Stimulated activated naive CD8-positive, alpha-beta T cell treated with anti-CD3 and anti-CD28 coated beads, Interleukin-15, Interleukin-2, amounts not matched to agents 100 U/mL and 50 U/mL, for 24 hours (primary cell): Measurements from ENCODE around the gene TUBD1.
"Not testable (repeated sequence)": the region's sequence is repeated elsewhere in the genome, so short reads cannot be mapped to it uniquely, and the experiment has no call there.

ENCODE experiments used
- ATAC-seq: fragments of 150-1000 bp; cut with Tn5 transposase; one replicate; pipeline ENCODE4 v1.10.0; 2021
- DNase-seq: peaks from one replicate; pipeline ENCODE4 v3.0.0; 2021

The TUBD1 gene

DNA sequence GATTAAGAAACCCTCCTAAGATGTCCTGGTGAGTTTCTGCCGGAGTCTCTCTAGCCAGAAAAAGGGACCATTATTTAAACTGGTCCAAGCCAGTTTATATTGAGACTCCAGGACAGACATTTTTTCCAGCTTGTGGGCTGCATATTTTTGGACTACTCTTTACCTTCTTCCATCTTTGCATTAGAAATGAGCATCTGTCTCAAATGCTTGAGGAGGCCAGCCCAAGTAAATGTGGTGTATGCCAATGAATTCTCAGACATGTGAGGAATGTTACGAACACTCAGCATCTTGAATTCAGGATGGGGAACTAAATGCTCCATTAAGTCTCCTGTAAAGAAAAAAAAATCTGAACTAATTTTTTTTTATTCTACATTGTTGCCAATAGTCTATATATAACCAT is 18.4 kb downstream of the TUBD1 start:
- ATAC-seq: no peak
- DNase-seq: no peak

DNA sequence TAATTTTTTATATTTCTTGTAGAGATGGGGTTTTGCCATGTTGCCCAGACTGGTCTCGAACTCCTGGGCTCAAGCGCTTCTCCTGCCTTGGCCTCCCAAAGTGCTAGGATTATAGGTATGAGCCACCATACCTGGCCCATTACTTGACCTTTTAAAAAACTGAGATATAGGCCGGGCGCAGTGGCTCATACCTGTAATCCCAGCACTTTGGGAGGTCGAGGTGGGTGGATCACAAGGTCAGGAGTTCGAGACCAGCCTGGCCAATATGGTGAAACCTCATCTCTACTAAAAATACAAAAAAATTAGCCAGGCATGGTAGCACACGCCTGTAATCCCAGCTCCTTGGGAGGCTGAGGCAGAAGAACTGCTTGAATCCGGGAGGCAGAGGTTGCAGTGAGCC is 19.3 kb downstream of the TUBD1 start:
- DNase-seq, ATAC-seq: not testable (repeated sequence)

DNA sequence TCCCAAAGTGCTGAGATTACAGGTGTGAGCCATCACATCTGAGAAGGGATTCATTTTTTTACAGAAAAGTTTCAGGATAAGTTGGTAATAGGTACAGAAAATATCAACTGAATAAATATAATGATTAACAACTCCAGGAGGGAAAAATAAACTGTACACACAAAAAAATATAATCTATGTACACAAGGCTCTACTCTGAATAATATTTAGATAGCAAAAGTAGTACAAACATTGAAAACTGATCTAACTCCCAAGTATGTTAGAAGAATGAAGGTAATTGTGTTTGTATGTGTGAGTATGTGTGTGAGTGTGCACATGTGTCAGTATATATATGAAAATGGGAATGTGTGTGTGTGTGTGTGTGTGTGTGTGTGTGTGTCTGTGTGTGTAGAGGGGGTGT is 20.4 kb downstream of the TUBD1 start:
- DNase-seq: no peak

DNA sequence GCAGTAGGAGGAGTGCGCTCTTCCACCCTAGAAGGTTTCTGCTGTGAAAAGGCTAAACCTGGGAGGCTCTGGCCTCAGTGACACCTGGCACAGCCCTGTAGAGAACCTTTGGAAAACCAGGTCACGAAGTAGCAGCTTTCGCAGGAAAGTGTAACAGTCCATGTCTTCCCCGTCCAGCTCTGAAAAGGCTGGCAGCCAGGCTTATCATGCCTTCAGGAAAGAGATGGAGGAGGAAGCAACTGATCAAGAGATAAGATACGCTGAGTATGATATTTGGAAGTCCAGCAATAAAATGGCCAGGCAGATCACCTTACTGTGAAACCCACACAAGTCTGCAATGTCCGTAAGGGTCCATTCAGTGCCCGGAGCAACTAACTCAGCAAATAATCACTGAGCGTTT is 22.3 kb downstream of the TUBD1 start:
- DNase-seq (no peak), ATAC-seq (no peak)

More for the DNA sequence above, 20.4 kb downstream of the TUBD1 start:
- ATAC-seq: no peak

DNA sequence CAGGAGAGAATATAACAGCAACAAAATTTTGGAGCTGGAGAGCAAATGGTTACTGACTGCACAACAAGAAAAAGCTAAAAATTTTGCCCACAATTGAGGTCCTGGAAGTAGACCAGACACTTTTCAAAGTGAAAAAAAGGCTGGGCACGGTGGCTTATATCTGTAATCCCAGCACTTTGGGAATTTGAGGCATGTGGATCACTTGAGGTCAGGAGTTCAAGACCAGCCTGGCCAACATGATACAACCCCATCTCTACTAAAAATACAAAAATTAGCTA is 22.9 kb downstream of the TUBD1 start:
- no peak for DNase-seq
- ATAC-seq: no peak

DNA sequence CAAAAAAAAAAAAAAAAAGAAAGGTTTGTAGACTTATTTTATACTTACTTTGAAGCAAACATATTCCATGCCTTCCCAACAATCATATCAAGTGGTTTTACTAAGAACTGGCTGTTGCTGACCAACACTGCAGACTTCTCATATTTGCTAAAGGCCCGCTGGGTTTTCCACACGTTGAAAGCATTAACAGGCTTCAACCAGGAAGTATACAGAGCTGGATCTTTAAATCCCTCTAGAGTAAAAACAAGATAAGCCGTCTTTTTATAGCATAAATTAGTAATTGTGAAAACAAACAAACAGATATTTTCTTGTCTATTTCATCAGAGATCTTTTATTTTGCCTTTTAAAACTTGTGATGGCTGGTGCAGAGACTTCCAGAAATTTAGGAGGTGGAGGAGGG is 29.1 kb downstream of the TUBD1 start:
- DNase-seq: no peak
- no peak for ATAC-seq

DNA sequence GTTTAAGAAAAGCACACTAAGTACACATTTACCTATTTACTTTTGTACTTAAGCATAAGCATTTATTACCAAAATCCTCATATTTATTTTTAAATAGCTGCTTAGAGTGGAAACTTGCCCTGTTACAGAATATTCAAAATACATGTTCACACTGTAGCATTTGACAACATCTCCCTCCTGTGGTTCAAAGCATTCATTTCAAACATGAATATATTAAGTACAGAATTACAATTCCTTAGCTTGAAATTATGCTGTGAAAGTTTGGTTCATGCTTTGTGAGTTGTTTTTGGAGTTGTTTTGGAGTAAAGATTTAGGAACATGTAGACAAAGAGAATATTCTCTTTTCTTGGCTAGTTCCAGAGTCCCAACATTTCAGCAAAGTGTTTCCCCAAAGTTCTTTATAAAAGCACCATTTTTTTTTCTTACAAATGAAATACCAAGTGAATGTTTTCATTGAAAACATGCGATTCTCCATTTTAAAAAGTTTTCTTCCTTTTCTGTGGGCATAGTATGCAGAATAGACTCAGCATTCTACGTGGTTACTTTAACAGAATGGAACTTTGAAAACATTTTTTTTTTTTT is 33.2 kb downstream of the TUBD1 start:
- DNase-seq: no peak
- no peak for ATAC-seq

DNA sequence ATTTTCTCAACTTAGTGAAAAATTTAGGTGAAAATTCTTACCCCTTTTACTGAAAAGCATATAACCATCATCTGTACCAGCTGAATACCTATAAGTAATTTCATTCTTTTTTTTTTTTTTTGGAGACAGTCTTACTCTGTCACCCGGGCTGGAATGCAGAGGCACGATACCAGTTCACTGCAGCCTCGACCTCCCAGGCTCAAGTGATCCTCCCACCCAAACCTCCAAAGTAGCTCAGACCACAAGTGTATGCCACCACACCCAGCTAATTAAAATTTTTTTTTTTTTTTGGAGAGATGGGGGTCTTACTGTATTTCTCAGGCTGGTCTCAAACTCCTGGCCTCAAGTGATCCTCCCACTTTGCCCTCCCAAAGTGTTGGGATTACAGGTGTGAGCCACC is 33.8 kb downstream of the TUBD1 start:
- no peak for DNase-seq
- no peak for ATAC-seq

DNA sequence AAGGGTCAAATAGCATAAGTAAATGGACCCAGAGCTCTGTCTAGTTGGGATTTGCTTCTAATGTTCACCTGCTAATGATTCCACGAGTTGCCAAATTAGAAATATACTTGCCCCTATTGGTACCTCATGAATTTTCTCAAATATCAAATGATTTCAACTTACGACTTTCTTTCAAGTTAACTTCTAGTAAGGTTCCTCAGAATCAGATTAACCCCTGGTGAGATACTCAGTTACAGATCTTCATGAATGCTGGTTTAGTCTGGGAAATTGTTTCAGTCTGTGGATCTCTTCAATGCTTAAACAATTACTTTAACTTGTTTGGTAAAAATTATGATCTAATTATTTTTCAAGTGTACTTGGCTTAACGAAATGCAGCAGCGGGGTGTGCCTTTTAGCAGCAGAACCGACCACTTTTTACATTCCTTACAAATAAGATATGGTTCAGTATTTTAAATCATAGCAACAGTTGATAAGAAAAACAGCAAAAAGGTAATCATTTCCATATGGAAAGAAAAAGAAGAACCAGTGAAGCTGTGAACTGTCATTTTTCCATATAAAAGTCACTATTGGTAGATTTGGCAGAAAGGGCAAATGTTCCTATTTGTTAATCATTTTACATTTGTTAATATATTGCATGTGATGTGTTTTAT is 34.5 kb downstream of the TUBD1 start:
- ATAC-seq (no peak), DNase-seq (no peak)

DNA sequence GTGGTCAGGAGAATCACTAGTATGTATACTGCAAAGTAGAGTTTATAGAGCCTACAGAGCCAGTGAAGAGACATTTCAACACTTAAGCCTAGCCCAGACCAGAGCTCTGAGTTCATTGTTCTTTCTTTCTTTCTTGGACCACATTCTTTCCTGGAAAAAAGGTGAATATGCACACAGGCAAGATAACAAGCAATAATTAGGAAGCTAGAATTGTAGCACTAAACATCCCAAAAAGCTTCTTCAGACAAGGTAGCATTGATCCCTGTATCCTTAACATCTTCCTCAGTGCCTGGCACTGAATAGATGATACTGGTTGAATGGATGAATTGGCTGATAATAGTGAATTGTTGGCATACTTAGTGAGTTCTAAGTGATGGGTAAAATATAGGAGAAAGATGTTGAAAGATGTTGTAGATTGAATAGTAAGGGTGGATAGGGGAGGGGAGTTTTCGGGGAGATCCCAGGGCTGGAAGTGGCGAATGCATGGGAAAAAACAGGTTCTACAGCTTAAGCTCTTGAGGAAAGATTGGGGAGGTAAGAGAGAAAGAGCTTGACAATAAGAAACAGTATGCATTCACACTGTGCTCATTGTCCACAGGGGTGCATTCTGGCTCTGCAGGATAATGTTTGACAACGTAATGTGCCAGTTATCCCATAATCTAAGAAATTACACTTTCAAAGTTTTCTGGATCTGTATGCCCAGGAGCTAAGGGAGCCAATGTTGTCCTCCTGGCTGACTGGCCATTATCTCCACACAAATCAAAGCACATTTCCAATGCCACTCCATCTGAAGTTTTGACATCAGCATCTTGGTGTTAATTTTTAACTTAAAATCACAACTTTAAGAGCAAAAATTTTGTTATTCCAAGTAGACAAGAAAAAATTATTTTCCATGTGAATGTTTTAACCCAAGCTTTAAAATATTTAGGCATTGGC is 35.6 kb downstream of the TUBD1 start:
- no peak for ATAC-seq

DNA sequence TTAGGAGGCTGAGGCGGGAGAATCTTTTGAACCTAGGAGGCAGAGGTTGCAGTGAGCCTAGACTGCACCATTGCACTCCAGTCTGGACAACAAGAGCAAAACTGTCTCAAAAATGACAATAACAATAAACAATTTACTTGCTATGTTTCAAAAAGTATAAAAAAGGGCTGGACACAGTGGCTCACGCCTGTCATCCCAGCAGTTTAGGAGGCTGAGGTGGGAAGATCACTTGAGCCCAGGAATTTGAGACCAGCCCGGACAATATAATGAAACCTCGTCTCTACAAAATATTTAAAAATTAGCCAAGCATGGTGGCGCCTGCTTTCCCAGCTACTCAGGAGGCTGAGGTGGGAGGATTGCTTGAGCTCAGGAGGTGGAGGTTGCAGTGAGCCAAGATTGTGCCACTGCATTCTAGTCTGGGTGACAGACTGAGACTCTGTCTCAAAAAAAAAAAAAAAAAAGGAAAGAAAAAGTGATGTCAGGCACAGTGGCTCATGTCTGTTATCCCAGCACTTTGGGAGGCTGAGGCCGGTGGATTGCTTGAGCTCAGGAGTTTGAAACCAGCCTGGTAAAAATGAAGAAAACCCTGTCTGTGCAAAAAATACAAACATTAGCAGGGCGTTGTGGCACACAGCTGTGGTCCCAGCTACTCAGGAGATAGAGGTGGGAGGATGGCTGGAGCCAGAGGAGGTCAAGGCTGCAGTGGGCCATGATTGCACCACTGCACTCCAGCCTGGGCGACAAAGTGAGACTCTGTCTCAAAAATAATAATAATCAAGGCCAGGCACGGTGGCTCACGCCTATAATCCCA is 38.6 kb downstream of the TUBD1 start:
- ATAC-seq, DNase-seq: not testable (repeated sequence)

More for the DNA sequence above, 35.6 kb downstream of the TUBD1 start:
- DNase-seq: no peak

DNA sequence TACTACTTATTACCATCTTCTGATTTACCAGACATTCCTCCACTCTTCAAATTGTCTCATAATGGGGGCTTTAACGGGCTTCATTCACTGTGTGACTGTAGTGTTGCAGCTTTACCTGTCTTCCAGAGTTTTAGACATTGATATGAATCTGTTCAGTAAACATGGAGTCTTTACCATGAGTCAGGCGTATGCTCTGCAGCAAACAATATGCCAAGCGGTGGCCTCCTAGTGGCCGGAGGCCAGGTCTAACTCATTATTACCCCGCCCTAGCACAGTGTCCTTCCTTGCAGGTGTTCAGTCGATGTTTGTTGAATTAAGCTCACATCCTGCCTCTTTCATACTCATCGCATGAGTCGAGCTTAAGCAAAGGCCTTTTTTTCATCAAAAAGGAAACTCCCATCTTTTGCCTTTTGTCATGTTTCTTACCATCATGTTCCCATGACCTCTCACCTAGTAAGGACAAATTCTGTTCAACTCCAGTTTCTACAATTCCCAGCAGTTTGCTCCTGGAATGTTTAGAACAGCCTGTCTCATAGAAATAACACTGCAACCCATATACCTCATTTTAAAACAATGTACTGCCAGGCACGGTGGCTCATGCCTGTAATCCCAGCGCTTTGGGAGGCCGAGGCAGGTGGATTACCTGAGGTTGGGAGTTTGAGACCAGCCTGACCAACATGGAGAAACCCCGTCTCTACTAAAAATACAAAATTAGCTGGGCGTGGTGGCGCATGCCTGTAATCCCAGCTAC is 39.4 kb downstream of the TUBD1 start:
- ATAC-seq (peak; percentile 74), DNase-seq (peak; percentile 46)

DNA sequence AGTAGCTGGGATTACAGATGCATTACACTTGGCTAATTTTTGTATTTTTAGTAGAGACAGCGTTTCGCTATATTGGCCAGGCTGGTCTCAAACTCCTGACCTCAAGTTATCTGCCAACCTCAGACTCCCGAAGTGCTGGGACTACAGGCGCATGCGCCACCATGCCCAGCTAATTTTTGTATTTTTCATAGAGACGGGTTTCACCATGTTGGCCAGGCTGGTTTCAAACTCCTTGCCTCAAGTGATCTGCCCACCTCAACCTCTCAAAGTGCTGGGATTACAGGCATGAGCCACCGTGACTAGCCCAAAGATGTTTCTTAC is 39.9 kb downstream of the TUBD1 start:
- not testable (repeated sequence) for ATAC-seq, DNase-seq

DNA sequence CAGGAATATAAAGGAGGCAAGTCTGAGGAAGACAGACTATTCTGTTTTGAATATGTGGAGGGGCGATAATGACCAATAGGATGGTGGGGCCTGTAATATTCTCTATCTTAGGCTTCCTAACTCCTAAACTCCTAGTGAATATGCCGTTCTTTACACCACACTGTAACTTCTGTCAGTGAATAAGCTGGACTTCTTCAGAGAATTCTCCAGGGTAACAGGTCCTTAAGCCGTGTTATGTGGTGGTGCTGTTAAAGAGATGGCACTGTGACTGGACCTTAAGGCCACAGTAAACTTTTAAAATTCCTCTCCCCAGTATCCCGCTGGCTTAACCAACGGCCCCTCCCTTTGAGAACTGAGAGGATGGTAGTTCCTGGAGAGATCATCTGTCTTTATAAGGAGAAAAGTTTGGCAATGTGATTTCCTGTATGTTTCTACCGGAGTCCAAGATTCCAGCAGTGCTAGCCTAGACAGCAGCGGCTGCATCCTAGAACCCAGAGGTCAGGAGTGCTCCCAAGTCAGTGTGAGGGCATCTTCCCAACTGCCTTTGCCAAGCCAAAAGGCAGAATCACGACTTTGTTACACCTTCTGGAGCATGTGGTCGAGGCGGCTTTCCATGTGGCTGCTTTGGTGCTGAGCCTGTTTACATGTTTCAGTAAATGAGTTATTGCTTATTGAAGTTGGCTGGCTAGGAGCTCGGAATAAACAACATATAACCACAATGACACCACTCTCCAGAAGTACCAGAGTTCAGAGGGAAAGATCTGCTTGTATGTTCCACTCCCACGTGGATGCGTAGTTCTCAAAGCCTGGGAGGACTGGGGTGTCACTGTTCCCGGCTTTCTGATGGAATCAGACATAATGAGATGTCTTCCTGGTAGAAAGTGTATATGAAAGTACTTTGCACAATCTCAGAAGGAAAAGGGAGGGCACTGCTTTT is 41.0 kb downstream of the TUBD1 start:
- no peak for DNase-seq
- no peak for ATAC-seq

DNA sequence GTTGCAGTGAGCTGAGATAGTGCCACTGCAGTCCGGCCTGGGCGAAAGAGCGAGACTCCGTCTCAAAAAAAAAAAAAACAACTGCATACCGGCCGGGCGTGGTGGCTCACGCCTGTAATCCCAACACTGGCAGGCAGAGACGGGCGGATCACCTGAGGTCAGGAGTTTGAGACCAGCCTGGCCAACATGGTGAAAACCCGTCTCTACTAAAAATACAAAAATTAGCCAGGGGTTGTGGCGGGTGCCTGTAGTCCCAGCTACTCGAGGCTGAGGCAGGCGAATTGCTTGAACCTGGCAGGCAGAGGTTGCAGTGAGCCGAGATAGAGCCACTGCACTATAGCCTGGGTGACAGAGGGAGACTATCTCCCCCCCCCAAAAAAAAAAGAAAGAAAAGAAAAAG is 42.4 kb downstream of the TUBD1 start:
- DNase-seq, ATAC-seq: not testable (repeated sequence)

DNA sequence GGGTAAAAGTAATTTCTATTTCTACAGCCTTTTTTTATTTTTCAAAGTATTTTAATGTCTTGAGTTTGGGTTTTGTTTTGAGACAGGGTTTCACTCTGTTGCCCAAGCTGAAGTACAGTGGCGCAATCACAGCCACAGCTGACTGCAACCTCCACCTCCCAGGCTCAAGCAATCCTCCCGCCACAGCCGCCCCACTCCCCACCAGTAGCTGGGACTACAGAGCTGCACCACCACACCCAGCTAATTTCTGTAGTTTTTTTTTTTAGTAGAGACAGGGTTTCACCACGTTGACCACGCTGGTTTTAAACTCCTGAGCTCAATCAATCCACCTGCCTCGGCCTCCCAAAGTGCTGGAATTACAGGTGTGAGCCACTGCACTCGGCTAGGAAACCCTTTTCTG is 44.0 kb downstream of the TUBD1 start:
- ATAC-seq: peak; percentile 33
- peak; percentile 64 for DNase-seq

DNA sequence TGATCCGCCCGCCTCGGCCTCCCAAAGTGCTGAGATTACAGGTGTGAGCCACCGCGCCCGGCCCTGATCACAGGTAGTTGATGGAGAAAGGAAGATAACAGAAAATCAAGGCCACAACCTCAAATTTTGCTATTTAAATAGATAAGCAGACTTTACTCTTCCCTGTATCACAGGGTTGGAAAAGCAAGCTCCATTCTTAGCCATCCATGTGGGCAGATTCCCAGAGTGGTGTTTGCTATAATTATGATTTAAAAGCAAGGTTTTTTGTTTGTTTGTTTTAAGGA is 44.4 kb downstream of the TUBD1 start:
- DNase-seq (no peak), ATAC-seq (no peak)

DNA sequence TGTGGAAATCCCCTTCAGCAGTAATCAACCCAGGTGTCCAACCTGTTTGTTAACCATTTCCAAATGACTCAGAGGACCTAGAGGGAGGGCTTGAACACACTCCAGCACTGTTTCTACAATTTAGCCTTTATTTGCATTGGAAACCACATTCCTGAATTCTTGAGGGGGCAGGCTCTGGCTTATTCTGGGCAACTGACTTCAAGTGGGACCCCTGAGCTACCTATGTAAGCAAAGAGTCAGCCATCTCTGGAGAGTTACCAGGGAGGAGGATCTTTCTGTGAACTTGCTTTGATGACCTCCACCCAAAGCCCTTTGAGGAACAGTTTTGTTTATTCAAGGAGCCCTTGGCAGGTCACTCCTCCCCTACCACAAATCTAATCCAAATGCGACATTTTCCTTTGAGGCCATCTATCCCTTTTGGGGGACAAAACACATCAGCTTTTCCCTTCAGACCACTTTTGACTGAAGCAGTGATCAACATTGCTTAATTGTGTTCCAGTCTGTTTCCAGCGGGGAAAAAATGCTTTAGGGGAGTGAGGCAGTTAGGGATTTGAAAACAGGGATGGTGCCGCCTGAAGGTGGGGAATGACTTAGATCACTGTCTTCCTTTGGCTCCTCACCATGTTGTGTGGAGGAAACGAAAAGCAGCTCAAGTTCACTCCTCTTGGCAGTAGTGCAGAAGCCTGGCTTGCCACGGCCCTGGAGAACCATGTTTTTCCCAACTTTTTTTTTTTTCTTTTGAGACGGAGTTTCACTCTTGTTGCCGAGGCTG is 46.2 kb downstream of the TUBD1 start:
- ATAC-seq (peak; percentile 36), DNase-seq (no peak)

DNA sequence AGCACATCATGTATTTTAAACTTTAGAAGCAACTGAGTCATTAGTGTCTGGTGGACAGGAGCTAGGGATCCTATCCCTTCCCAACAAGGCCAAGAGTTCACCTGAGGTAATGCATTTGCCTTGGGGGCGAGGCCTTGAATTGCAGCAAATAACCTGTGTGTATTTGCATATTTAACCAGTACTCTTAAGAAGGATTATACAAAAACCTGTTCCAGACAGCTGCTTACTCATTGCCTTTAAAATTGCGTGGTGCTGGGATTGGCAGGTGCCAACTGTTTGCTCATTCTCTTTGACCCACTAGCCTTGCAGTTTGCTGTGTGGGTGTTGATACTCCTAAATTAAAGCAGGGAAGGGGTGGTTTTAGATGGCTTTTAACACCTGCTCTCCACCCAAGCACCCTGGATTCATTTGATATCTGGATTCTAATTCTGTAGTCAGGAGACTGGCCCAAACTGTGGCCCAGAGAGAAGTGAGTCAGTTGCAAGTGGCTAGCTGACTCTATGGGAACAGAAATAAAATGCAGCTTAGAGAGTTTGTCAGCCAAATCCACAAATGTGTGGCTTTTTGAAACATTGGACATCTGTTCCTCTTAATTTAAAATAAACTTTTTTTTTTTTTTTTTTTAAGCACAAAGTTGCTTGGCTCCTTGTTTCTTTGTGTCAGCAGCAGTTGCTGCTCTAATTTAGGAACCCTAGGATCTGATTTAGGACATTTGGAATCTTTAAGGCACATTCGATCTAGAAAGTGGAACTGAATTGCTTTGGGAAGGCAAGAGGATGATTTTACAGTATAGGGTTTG is 46.9 kb downstream of the TUBD1 start:
- no peak for ATAC-seq
- peak; percentile 36 for DNase-seq
